Esophagus squamous epithelium (tissue), 5 donors: Measurements from ENCODE around the gene RGS6. TPM values are rescaled to one million over a fixed set of nuclear protein-coding genes. Genes with fewer than 3 reads are reported as not detected.

Experiments
- DNase-seq: peaks from one replicate; lab custom pipeline; 2025; lab: John Stamatoyannopoulos, UW
- H3K27ac ChIP-seq, 4 donors: fragments of 200-600 bp; sonication (generic); one replicate each; pipeline ENCODE4 v1.5.1; 2016 to 2019; ENCODE audit warnings: mild to moderate bottlenecking in 1 of 4
- H3K27me3 ChIP-seq, 4 donors: fragments of 200-600 bp; sonication (generic); 1 replicate in 3 of 4; 2 replicates in 1 of 4; pipeline versions ENCODE4 v1.5.1 to v1.6.0; 2017 to 2021; ENCODE audit warnings: antibody characterized with exemption in 1 of 4
- H3K36me3 ChIP-seq, 3 donors: fragments of 200-600 bp; sonication (generic); one replicate each; pipeline ENCODE4 v1.5.1; 2016 to 2019
- H3K4me1 ChIP-seq, 3 donors: fragments of 200-600 bp; sonication (generic); one replicate each; pipeline ENCODE4 v1.5.1; 2017 to 2019
- H3K4me3 ChIP-seq, 4 donors: fragments of 200-600 bp; sonication (generic); 1 replicate in 3 of 4; 2 replicates in 1 of 4; pipeline ENCODE4 v1.5.1; 2016 to 2019; ENCODE audit warnings: mild to moderate bottlenecking in 2 of 4, moderate library complexity in 1 of 4
- H3K9me3 ChIP-seq, 3 donors: fragments of 200-600 bp; sonication (generic); one replicate each; pipeline ENCODE4 v1.5.1; 2016 to 2019
- CTCF ChIP-seq, 6 experiments: fragments of 450-650 bp in 4 of 6; fragments of 200-600 bp in 2 of 6; sonication (generic) in 2 of 6; IDR thresholded peaks; one replicate each; pipeline ENCODE4 v1.5.1; 2016 to 2019; ENCODE audit warnings: antibody characterized with exemption in 6 of 6, mild to moderate bottlenecking in 4 of 6, moderate library complexity in 4 of 6
- POLR2A ChIP-seq, 4 donors: fragments of 450-650 bp; IDR thresholded peaks; one replicate each; pipeline ENCODE4 v1.6.1; 2017; ENCODE audit warnings: antibody characterized with exemption in 4 of 4, mild to moderate bottlenecking in 4 of 4, moderate library complexity in 3 of 4
- WGBS, 2 donors: methylation state at CpG; one replicate each; pipeline ENCODE4 v1.1.5; 2018; 5-methylcytosine and 5-hydroxymethylcytosine counted together
- intact Hi-C: fragments of 100-400 bp; cut with DNase I; formaldehyde crosslinking; loops from one replicate; pipeline ENCODE4 v1.15.0; 2022
- total RNA-seq, 4 donors: library from RNA; depleted of rRNA; stranded (reverse); fragments of >200 nt; gene quantifications; one replicate each; pipeline ENCODE4 v1.1.0, GENCODE V29; 2016
- donor health status: DM: yes; HTN: yes; CAD: no.

RGS6 gene
- total RNA-seq, 4 donors from 2014 or later: 0.06 to 0.76 (median 0.66) TPM; not detected in 1

GRCh38 chr14:72605096-72605920 is 673.1 kb downstream of the RGS6 start:
- intact Hi-C loops: no loop called here
- H3K4me3 ChIP-seq: no peak overlapping the region
- WGBS, 2 donors: 89 to 92% methylated on average over 15 to 17 of the region's 18 CpGs
- H3K4me1 ChIP-seq: no peaks in the 10 kb centered on the region
- no peak overlapping the region for H3K27ac ChIP-seq
- H3K36me3 ChIP-seq: no peaks in the 10 kb centered on the region
- TF ChIP-seq CTCF (IDR thresholded peaks at IDR 0.05) (no peak), POLR2A (IDR thresholded peaks at IDR 0.05) (no peak)
- DNase-seq: no peak
- H3K9me3 ChIP-seq: no peaks in the 10 kb centered on the region
- no peaks in the 10 kb centered on the region for H3K27me3 ChIP-seq

- Histone ChIP-seq H3K4me3 (no peak overlapping the region), H3K27me3 (no peaks in the 10 kb centered on the region), H3K4me1 (no peaks in the 10 kb centered on the region), H3K27ac (no peak overlapping the region), H3K9me3 (no peaks in the 10 kb centered on the region), H3K36me3 (no peaks in the 10 kb centered on the region)
- intact Hi-C loops: no loop called here
- 93 to 97% methylated on average over 3 of the region's 3 CpGs for WGBS, 2 donors
- TF ChIP-seq CTCF (IDR thresholded peaks at IDR 0.05) (no peak), POLR2A (IDR thresholded peaks at IDR 0.05) (no peak)
- no peak for DNase-seq
Observed at GRCh38 chr14:72605921-72606220, 673.6 kb downstream of the RGS6 start.

DNA sequence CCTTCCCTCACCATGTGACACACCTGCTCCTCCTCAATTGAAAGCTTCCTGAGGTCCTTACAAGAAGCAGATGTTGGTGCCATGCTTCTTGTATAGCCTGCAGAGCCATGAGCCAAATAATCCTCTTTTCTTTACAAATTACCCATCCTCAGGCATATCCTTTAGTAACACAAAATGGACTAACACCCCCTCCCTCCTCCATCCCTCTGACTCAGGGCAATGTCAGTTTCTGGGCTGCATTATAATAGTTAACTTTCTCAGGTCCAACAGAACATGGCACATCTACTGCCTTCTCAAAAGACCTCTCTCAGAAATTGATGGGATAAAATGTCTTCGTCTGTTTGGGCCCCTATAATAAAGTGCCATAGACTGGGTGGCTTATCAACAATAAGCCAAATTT is 674.6 kb downstream of the RGS6 start:
- H3K4me1 ChIP-seq: no peaks in the 10 kb centered on the region
- H3K36me3 ChIP-seq: no peaks in the 10 kb centered on the region
- TF ChIP-seq CTCF (IDR thresholded peaks at IDR 0.05) (no peak), POLR2A (IDR thresholded peaks at IDR 0.05) (no peak)
- no peak for DNase-seq
- no peak overlapping the region for H3K4me3 ChIP-seq
- no peaks in the 10 kb centered on the region for H3K27me3 ChIP-seq
- no peak overlapping the region for H3K27ac ChIP-seq
- WGBS, 2 donors: 90 to 94% methylated on average over 1 of the region's 1 CpG
- H3K9me3 ChIP-seq: no peaks in the 10 kb centered on the region
- intact Hi-C loops: no loop called here

DNA sequence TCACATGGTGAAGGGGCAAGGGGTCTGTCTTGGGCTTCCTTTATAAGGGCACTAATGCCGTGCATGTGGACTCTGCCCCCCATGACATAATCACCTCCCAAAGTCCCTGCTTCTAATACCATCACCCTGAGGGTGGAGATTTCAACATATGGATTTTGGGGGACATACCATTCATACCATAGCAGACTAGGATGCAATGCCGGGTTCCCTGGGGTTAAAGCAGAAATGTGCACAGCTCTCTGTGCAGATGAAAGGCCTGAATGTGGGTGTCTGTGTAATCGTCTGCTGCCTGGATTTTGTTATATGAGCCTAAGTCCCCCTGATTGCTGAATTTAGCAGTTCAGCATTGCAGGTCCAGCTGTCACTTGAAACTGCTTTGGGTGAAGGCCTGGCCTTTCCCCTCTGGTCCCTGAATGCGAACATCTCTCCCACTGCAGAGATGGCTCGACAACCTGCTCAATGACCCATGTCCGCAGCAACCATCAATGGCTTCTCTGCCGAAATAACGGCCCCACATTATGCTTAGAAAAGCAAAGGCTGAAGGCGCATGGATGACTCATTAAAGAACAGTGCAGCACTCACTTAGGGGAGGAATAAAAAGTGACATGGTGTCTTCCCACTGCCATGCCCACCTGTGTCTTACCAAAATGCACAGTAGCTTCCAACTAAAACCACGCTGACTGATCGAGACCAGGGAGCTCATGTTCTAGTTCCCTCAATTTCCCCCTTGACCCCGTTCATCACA is 675.3 kb downstream of the RGS6 start:
- TF ChIP-seq POLR2A (IDR thresholded peaks at IDR 0.05) (no peak), CTCF (IDR thresholded peaks at IDR 0.05) (no peak)
- Histone ChIP-seq H3K36me3 (no peaks in the 10 kb centered on the region), H3K4me1 (no peaks in the 10 kb centered on the region), H3K4me3 (no peak overlapping the region), H3K27ac (no peak overlapping the region), H3K27me3 (no peaks in the 10 kb centered on the region), H3K9me3 (no peaks in the 10 kb centered on the region)
- no peak for DNase-seq
- WGBS, 2 donors: 92 to 94% methylated on average over 8 to 9 of the region's 12 CpGs
- intact Hi-C loops: no loop called here
